ENCODE data around the gene COG5.

Gene COG5

DNA sequence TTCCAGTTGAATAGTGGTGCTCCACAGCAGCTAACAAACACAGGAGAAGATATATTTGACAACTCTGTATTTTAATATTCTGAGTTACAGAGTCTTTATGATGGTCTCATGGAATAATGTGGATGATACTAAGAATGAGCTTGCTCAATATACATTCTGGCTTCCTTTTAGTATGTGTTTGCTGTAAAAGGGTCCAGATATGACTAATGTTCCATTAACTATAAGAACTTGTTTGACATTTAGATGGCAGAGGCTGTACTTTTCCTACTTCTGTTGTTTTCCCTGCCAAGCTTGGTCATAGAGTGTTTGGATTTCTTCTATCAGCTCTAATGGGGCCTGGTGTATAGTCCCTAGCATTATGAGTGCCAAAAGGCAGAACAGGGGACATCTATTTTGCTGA is 155.4 kb downstream of the COG5 start:
- no peak overlapping the region for H3K9ac ChIP-seq (ENCODE audit: low read depth, low read length, poor library complexity, severe bottlenecking)
- H2AFZ ChIP-seq (ENCODE audit: low read length): no peak overlapping the region
- H3K9me3 ChIP-seq (ENCODE audit: insufficient read depth, low read depth, low read length): no peaks in the 10 kb centered on the region
- no peaks in the 10 kb centered on the region for H4K20me1 ChIP-seq (ENCODE audit: insufficient read depth, low read length, poor library complexity, severe bottlenecking)
- no peaks in the 10 kb centered on the region for H3K27me3 ChIP-seq (ENCODE audit: insufficient read depth, low read length, poor library complexity, severe bottlenecking)
- TF ChIP-seq CTCF (conservative IDR thresholded peaks at IDR 0.05; ENCODE audit: low read length) (no peak), EZH2phosphoT487 (IDR thresholded peaks at IDR 0.05; ENCODE audit: borderline replicate concordance) (no peak)
- no peaks in the 10 kb centered on the region for H3K79me2 ChIP-seq (ENCODE audit: insufficient read depth, low read length)
- no peaks in the 10 kb centered on the region for H3F3A ChIP-seq (ENCODE audit: low read depth)
- H3K9me2 ChIP-seq (replicated peaks; ENCODE audit: low read depth, low read length): no peaks in the 10 kb centered on the region
- no peak overlapping the region for H3K4me3 ChIP-seq (ENCODE audit: low read length, poor library complexity, severe bottlenecking)
- H3K4me2 ChIP-seq (ENCODE audit: low read depth, low read length, poor library complexity, severe bottlenecking): no peak overlapping the region
- H3K4me1 ChIP-seq (ENCODE audit: insufficient read depth, low read length, poor library complexity, severe bottlenecking): no peaks in the 10 kb centered on the region
- peaks cover 17% of the 10 kb centered on the region; the same call in 1 of the 2 replicates for H3K36me3 ChIP-seq (ENCODE audit: insufficient read depth, low read length)

DNA sequence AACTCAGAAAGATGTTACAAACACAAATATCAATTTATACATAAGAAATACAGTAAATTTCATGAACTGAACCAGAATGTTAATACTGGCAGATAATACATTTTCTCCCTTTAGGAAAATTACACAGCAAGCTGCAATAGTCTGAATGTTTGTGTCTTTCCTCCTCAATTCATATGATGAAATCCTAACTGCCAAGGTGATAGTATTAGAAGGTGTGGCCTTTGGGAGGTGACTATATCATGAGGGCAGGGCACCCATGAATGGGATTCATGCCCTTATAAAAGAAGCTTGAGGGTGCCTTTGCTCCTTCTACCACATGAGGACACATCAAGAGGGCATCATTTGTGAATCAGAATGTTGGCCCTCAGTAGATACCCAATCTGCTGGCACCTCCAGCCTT is 158.2 kb downstream of the COG5 start:
- no peak for TF ChIP-seq EZH2phosphoT487 (IDR thresholded peaks at IDR 0.05; ENCODE audit: borderline replicate concordance)
- no peak for TF ChIP-seq CTCF (conservative IDR thresholded peaks at IDR 0.05; ENCODE audit: low read length)
- H3K79me2 ChIP-seq (ENCODE audit: insufficient read depth, low read length): no peaks in the 10 kb centered on the region
- H3K9me3 ChIP-seq (ENCODE audit: insufficient read depth, low read depth, low read length): no peaks in the 10 kb centered on the region
- H3K9me2 ChIP-seq (replicated peaks; ENCODE audit: low read depth, low read length): no peaks in the 10 kb centered on the region
- H3K27me3 ChIP-seq (ENCODE audit: insufficient read depth, low read length, poor library complexity, severe bottlenecking): no peaks in the 10 kb centered on the region
- H3K4me2 ChIP-seq (ENCODE audit: low read depth, low read length, poor library complexity, severe bottlenecking): no peak overlapping the region
- H2AFZ ChIP-seq (ENCODE audit: low read length): no peak overlapping the region
- peaks cover 13% of the 10 kb centered on the region; the same call in 1 of the 2 replicates for H3K36me3 ChIP-seq (ENCODE audit: insufficient read depth, low read length)
- H3K4me3 ChIP-seq (ENCODE audit: low read length, poor library complexity, severe bottlenecking): no peak overlapping the region
- H3K4me1 ChIP-seq (ENCODE audit: insufficient read depth, low read length, poor library complexity, severe bottlenecking): no peaks in the 10 kb centered on the region
- no peak overlapping the region for H3K9ac ChIP-seq (ENCODE audit: low read depth, low read length, poor library complexity, severe bottlenecking)
- no peaks in the 10 kb centered on the region for H3F3A ChIP-seq (ENCODE audit: low read depth)
- no peaks in the 10 kb centered on the region for H4K20me1 ChIP-seq (ENCODE audit: insufficient read depth, low read length, poor library complexity, severe bottlenecking)

DNA sequence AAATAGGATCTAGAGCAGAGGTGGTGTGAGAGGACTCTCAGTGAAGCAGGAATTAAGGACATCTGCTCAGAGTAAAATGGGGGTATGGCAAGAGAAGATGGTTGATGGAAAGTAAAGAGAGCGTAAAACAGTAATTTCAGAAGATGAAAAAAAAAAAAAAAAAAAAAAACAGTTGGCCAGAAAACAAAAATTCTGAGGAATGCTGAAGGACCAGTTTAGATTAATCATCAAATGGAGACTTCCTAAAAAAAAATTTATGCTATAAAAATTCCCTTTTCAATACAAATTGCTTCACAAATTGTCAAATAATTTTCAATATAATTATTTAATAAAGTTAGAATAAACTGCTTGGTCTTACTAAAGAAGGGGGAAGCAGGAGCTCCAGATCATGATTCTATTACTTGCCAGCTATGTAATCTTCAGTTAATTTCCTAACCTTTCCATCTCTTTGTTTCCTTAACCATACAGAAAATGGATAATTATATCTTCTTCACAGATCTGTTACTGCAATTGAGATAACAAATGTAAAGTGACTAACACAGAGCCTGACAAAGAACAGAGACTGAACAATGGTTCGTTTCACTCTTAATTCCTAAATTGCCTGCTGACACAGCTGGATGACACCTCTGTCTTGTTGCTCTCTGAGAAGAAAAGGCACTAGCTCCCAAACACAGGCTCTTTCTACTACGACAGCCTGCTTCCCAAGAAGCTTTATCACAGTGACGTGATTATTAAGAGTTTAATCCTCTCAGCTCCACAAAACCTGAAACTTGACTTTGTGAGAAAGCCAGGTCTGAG is 158.8 kb downstream of the COG5 start:
- Histone ChIP-seq H3K27me3 (ENCODE audit: insufficient read depth, low read length, poor library complexity, severe bottlenecking) (no peaks in the 10 kb centered on the region), H3K9me2 (replicated peaks; ENCODE audit: low read depth, low read length) (no peaks in the 10 kb centered on the region)

More for the DNA sequence above, 158.8 kb downstream of the COG5 start:
- H3K36me3 ChIP-seq (ENCODE audit: insufficient read depth, low read length): peaks cover 8% of the 10 kb centered on the region; the same call in 1 of the 2 replicates
- H3K4me3 ChIP-seq (ENCODE audit: low read length, poor library complexity, severe bottlenecking): no peak overlapping the region
- TF ChIP-seq CTCF (conservative IDR thresholded peaks at IDR 0.05; ENCODE audit: low read length): no peak
- no peak for TF ChIP-seq EZH2phosphoT487 (IDR thresholded peaks at IDR 0.05; ENCODE audit: borderline replicate concordance)
- no peaks in the 10 kb centered on the region for H3F3A ChIP-seq (ENCODE audit: low read depth)
- no peaks in the 10 kb centered on the region for H3K79me2 ChIP-seq (ENCODE audit: insufficient read depth, low read length)
- no peak overlapping the region for H2AFZ ChIP-seq (ENCODE audit: low read length)
- H3K4me1 ChIP-seq (ENCODE audit: insufficient read depth, low read length, poor library complexity, severe bottlenecking): no peaks in the 10 kb centered on the region
- H3K9ac ChIP-seq (ENCODE audit: low read depth, low read length, poor library complexity, severe bottlenecking): no peak overlapping the region
- no peaks in the 10 kb centered on the region for H3K9me3 ChIP-seq (ENCODE audit: insufficient read depth, low read depth, low read length)
- H3K4me2 ChIP-seq (ENCODE audit: low read depth, low read length, poor library complexity, severe bottlenecking): no peak overlapping the region
- no peaks in the 10 kb centered on the region for H4K20me1 ChIP-seq (ENCODE audit: insufficient read depth, low read length, poor library complexity, severe bottlenecking)

All from Loucy (cell line).